AG04450 (cell line): ENCODE results near the gene MSI2. TPM values are rescaled to one million over a fixed set of nuclear protein-coding genes. Genes with fewer than 3 reads are reported as not detected.

Experiments
- CTCF ChIA-PET: fragments of 300-600, 350-600 bp; formaldehyde crosslinking; extraction: SDS; loops from one replicate; lab custom pipeline; 2022; ENCODE audit warnings: antibody characterized with exemption, inconsistent platforms; lab: Charles Lee
- POLR2A ChIA-PET: fragments of 350-600 bp; formaldehyde crosslinking; extraction: SDS; loops from one replicate; lab custom pipeline; 2021; ENCODE audit warnings: antibody characterized with exemption, inconsistent platforms; lab: Yijun Ruan, JAX
- DNase-seq: peaks from one replicate; pipeline ENCODE4 v3.0.0-alpha.2; 2011; ENCODE audit warnings: low read depth, low spot score
- H3K27ac ChIP-seq: one replicate; pipeline ENCODE4 v1.5.1; 2012; ENCODE audit warnings: low read depth, low read length, control low read depth
- H3K27me3 ChIP-seq: one replicate; pipeline ENCODE4 v1.6.0; 2012; ENCODE audit warnings: low read length; ENCODE audit not compliant: control insufficient read depth, insufficient read depth
- H3K4me3 ChIP-seq: 2 replicates; pipeline ENCODE4 v1.5.1; 2011; ENCODE audit warnings: mild to moderate bottlenecking, low read depth, low read length, control low read depth
- H3K9me3 ChIP-seq: 2 replicates; pipeline ENCODE4 v1.5.1; 2012; ENCODE audit warnings: low read length; ENCODE audit not compliant: control insufficient read depth, insufficient read depth
- CTCF ChIP-seq: IDR thresholded peaks from 2 replicates; pipeline ENCODE4 v1.5.1; 2011; ENCODE audit warnings: low read depth, low read length, control low read depth, inconsistent platforms
- polyA plus RNA-seq: library from polyadenylated mRNA; depleted of rRNA; stranded (reverse); fragments of >200 nt; gene quantifications from 2 replicates; pipeline ENCODE4 v1.2.3, GENCODE V29; 2011

Gene MSI2
- polyA plus RNA-seq, 1 experiment = 26.2 TPM

DNA sequence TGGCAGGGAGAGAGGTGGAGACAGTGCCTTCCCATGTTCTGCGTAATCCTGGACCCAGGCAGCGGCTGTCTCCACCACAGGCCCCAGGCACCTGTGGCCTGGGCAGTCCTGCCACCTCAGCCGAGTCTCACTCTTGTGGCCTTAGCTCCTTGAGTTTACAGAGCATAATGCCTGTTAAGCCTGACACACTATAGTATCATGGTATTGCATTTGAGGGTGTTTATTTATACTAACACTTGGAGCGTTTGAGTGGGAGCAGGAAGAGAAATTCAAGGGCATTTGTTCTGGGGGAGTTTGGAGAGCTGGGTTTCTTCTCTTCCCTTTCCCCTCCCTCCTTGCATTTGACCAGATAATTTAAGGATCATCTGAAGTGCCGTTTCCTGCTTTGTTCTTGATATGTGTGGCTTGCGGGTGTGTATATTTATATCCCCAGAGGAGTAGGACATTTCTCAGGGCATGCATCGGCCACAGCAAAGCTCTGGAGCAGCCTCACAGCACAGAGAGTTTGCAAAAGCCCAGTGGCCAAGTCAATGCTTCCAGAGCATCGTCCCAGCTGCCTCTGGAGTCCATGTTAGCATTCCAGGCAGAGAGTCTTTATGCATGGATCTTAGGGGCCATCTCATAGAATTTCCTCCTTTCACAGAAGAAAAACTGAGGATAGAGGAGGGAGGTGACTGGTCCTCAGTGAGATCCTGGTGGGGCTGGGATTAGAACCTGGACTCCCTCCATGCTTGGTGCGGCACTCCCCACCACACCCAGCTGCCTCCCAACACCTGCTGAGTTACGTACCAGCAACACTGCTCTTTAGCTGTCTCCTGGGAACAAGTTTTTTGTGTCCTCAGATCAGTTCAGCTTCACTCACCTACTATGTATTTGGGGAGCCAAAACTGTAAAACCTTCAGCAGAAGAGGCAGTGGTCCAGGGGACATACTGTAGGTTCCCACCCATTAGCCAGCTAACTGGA, 266.0 kb downstream of the MSI2 start:
- H3K27me3 ChIP-seq = no peaks in the 10 kb centered on the region
- DNase-seq = no peak
- TF ChIP-seq CTCF = no peak
- no peak overlapping the region for H3K4me3 ChIP-seq
- ChIA-PET POLR2A (no interaction called here), CTCF (interaction anchor here (0.6 to 1.6 kb wide), 5 partner anchors 76 to 312 kb away, joined by 3 to 7 read pairs (median 4); no protein-coding TSS in a partner anchor)
- no peak overlapping the region for H3K27ac ChIP-seq
- H3K9me3 ChIP-seq = no peaks in the 10 kb centered on the region; the same call in 1 of the 2 replicates

- POLR2A ChIA-PET = no interaction called here
- Histone ChIP-seq H3K4me3 (no peak overlapping the region), H3K9me3 (no peaks in the 10 kb centered on the region; the same call in 1 of the 2 replicates), H3K27ac (peak overlapping the region; percentile 31), H3K27me3 (no peaks in the 10 kb centered on the region)
- no peak for TF ChIP-seq CTCF
- DNase-seq = peak; percentile 23
- CTCF ChIA-PET = interaction anchor here (3.2 kb wide), 1 partner anchor 29 kb away, joined by 10 read pairs; no protein-coding TSS in a partner anchor
Measured at GRCh38 chr17:57523926-57524632, 267.8 kb downstream of the MSI2 start.

- ChIA-PET CTCF (interaction anchor here (3.2 kb wide), 1 partner anchor 28 kb away, joined by 10 read pairs; no protein-coding TSS in a partner anchor), POLR2A (interaction anchor here (0.5 kb wide), 1 partner anchor 37 kb away, joined by 3 read pairs; no protein-coding TSS in a partner anchor)
- TF ChIP-seq CTCF = no peak
- Histone ChIP-seq H3K4me3 (no peak overlapping the region), H3K27me3 (no peaks in the 10 kb centered on the region), H3K9me3 (no peaks in the 10 kb centered on the region; the same call in 1 of the 2 replicates), H3K27ac (peak overlapping the region; percentile 31)
- DNase-seq = no peak
Measured at GRCh38 chr17:57524839-57525568, 268.7 kb downstream of the MSI2 start.

DNA sequence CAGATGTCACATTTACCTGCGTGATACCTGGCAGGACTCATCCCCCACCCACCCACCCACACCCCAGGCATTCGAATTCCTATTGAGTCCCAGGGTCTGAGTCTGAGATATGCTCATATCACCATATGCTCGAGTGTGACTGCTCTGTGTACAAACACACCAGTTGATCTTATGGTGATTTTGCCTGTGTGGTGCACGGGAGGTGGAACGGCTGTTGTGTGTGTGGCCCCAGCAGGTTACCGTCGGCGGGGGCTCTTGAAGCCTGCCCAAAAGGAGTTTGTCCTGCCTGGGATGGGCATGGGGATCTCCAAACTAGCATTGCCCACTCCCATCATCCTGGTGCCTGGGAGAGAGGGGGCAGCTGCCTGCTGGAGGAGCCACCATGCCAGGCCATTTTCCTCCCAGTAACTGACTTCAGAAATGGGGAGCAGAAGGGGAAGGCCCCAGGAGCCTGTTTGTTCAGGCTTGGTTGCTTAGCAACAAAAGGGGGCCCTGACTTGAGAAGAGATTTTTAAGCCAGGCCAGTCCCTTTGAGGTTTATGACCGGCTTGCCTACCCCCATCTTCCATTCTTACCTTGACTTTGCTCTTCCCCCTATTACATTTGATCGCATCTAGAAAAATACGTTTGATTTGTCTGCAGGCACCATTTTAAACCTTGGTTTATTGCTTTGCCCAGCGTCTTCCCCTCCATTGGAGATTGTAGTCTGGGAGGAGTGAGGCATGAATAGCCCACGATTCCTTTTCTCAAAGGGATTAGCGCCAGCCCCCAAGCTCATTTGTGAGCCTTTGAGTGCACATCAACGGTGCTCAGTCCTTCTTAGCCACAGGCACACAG, 271.1 kb downstream of the MSI2 start:
- H3K27me3 ChIP-seq = no peaks in the 10 kb centered on the region
- TF ChIP-seq CTCF = no peak
- DNase-seq = no peak
- ChIA-PET POLR2A (interaction anchor here (0.6 kb wide), 2 partner anchors 54 to 236 kb away, joined by 3 to 7 read pairs; no protein-coding TSS in a partner anchor), CTCF (interaction anchor here (0.6 to 3.2 kb wide), 4 partner anchors 25 to 284 kb away, joined by 3 to 10 read pairs (median 6); no protein-coding TSS in a partner anchor)
- no peaks in the 10 kb centered on the region; the same call in 1 of the 2 replicates for H3K9me3 ChIP-seq
- H3K27ac ChIP-seq = no peak overlapping the region
- no peak overlapping the region for H3K4me3 ChIP-seq
